IPS-NIHi11 (cell line): ENCODE results near the gene CRTC2.

Experiments used
- DNase-seq: peaks from one replicate; pipeline ENCODE4 v3.0.0; 2012; ENCODE audit warnings: mixed read lengths, low spot score

Gene CRTC2

DNA sequence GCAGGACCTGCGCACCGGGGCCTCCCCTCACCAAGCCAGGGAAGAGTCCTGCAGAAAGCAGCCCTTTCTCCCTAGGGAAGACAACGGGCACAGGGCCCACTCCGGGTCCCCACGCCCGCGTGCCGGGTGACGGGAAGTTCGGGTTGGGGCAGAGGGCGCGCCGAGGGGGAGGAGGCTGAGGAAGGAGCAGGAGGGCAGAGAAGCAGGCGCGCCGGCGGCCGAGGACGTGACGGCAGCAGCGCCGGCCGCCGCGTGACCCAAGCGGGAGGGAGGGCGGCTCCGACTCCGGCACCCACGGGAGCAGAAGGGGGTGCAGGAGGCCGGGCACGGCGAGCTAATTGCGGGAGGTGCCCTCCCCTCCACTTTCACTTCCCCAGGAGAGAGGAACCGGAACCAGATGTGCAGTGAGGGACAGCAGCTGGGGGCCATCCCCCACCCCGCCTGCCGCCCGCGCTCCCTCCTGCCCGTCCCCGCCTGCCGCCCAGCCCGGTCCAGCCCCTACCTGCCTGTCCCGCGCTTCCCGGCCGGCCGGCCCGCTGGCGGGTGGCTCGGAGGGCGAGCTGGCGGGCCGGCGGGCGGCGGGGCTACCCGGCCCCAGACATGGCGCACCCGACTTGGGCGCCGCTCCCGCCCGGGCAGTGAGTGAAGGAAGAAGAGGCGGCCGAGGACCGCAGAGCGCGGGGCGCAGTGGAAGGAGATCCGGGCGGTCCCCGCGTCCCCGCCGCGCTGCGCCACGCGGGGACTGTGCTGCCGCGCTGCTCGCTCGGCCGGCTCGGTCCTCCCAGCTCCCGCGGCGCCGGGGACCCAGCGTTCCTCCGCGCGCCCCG lies 12.4 kb downstream of the CRTC2 start:
- peak; percentile 84 for DNase-seq

DNA sequence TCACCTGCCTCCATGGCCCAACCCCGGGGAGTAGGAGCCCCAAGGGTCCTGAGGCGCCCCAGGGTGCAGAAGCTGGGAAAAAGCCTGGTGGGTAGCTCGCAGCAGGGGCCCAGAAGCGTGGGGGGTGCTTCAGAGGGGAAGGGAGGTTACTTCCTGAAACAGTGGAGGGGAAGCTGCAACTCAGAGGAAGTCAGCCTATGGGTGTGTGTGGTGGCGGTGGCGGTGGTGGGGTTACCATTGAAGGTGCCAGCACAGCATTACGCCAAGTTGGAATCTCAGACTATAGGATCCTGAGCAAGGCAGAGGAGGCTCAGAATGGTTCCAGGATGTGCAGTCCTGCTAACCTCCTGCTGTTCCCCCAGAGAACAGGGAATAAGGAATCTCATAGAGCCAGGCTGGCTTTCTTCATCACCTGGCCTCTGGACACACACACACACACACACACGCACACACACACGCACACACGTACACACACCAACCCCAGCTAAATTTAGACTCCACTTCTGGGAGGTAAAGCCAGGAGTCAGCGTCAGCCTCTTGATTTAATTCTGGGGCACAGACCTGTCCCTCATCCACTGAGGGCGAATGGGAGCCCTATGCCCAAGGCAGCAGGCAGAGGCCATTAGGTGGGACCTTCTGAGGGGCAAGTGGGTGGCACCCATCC lies 13.1 kb downstream of the CRTC2 start:
- DNase-seq = no peak

DNA sequence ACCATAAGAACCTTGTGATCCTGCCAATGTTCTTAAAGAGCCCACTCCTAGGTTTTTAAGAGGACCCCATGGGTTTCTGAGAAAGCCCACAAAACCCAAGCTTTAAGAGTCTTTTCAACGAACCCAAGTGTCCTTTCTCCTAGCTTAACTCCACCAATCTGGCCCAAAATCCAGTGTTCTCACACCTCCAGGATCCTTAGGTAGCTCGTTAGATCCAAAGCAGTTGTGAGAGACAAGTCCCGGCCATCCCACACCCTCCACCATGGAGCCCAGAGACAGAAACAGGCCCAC lies 13.6 kb downstream of the CRTC2 start:
- no peak for DNase-seq

DNA sequence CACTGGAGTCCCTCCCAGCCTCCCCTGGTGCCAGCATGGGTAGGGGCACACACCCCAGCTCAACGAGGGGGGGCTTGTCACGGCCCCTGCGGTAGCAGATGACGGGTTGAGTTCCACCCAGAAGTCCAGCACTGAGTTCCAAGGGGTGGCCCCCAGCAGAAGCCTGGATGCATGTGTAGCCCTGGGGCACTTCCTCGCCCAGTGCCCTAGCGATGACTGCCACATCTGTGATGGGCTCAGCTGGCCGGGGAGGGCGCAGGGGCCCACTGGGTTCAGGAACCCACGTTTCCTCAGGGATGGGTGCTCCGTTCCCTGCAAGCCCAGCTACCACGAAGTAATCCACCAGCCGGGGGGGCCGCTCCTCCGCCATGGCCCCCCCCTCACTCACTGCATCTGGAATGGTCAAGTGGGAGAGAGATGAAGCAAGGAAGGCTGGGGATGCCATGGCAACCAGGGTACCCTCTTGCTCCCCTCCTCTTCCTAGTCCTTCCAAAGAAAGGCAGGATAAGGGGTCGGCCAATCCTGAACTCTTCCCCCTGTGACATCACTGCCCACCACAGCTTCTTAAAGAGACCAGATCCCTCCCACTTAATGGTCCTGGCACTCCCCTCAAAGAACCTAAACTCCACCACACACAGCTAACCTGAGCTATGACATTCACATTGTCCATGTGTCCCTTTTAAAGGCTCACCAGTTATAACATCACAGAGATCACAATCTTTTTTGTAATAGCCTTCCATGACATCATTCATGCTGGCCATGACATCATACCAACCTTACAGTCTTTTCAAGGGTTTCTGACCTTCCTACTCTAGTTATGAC lies 14.2 kb downstream of the CRTC2 start:
- no peak for DNase-seq

DNA sequence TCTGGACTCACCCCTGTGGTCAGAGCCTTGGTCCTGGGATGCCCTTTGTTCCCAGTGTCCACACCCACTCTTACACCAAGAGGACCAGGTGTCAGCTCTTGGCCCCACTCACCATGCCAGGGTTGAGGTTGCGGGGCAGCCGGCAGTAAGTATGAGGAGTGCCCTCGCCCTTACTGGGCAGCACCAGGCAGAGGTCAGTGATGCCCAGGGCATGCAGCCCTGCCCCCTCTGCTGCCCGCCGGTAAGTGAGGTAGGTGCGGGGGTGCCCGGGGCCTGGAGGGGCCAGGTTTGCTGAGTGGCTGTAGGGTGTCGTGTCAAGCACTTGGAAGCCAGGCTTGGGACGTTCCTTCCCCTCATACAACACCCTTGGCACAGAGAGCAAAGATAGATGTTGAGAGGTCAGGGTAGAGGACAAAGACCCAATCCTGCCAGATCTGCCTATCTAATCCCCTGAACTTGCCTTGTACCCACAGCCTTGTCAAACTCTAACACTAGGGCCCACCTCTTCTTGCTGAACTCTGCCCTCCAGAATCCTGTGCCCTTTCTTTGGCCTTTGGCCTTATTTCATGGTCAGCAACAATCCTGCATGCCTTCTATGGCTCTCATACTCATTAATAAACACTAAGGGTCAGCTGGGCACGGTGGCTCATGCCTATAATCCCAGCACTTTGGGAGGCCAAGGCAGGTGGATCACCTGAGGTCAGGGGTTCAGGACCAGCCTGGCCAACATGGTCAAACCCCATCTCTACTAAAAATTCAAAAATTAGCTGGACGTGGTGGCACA lies 15.5 kb downstream of the CRTC2 start:
- DNase-seq = no peak

DNA sequence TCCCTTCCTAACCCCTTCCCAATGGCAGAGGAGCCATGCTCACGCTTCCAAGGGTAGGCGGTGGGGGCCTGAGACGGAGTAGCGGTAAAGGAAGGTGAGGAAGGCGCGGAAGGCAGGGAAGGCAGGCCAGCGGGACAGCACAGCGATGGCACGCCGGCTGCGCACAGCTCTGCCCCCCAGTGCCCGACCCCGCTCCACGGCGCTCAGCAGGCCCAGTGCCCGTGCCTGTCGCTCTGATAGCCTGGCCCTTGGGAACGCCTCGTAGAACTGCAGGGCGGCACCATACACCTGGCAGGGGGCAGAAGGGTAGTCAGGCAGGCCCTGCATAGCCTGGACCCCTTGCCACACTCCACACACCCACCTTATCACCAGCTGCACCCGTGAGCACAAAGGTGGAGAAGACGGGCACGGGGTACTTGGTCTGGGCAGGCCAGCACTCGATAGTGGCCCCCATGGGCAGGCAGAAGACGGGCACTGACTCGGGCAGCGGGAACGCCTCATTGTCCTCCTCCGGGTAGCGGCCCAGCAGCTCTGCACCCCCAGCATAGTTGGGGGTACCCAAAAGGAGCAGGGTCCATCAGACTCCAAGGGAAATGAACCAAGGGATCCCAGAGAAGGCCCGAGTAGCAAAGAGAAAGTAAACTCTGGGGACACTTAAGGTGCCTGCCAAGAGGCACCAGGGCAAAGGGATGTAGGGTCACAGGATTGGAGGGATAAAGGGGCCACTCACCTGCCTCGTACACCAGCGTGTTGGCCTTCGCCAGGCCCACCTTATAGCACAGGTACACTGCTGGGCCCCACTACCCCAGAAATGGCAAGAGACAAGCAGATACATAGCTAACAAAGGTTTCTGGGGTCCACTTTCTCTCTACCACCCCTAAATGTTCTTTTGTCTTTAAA lies 16.3 kb downstream of the CRTC2 start:
- no peak for DNase-seq

DNA sequence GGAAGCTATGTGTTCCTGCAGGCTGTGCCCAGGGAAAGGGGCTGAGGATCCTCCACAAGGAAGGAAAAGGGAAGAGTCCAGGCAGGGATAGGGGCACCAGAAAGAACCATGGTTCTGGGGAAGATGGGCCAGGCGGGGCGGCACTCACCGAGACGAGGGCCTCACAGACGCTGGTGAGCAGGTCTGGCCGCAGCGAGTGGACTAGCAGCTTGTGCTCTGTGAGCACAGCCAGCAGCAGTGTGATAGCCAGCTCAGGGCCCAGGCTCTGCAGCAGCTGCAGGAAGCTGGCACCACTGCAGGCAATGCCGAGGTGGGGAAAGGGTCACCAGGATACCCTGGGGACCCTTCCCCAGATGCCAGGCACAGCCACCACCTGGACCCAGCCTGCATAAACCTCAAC lies 17.7 kb downstream of the CRTC2 start:
- DNase-seq = no peak

DNA sequence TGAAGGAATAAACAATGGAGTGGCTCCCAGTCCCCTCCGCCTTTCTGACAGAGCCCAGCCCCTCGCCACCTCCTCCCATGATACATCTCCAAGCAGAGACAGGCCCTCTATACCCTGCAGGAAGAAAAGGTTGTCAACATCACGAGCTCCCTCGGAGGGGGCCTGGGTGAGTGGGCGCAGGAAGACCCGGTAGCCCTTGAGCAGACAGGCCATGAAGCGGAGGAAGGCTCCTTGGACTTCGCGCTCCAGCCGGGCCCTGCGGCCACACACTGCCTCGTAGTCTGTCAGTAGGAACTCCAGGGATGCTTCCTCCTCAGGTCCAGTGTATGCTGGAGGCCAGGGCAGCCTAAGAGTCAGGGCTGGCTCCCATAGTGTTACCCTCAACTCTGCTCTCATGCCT lies 18.9 kb downstream of the CRTC2 start:
- no peak for DNase-seq

DNA sequence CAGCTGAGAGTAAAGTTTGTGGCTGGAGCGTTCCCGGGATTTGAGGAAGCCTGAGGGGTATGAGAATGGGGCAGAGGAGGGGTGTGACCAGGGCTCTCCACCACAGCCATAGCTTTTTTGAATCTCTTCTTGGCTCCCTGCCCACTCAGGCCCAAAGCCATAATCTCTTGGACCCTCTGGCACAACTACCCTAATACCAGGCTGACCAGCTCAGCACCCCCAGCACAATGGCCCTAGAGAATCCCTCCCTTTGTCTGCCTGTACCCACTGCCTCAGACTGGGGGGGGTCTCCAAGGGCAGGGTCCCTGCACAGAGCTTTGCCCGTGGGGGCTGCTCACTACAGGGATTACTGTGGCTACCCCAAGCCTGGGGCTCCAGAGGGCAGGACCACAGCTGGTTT lies 19.4 kb downstream of the CRTC2 start:
- no peak for DNase-seq

DNA sequence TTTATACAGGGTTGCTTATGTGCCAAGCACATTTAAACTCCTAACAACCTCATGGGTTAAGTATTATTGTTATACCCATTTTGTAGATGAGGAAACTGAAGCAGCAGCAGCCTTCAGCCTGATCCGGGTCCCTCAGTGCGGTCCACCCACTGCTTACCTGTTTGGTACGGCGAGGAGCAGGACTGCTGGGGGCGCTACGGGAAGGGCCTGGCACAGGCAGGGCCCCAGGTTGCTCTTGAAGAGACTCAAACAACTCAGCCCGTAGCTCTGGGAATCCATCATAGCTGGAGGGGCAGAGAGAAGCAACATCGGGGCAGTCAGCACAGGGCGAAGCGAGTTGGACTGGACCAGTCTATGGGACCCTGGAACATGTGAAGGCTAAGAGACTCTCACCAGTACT lies 21.1 kb downstream of the CRTC2 start:
- DNase-seq = no peak

DNA sequence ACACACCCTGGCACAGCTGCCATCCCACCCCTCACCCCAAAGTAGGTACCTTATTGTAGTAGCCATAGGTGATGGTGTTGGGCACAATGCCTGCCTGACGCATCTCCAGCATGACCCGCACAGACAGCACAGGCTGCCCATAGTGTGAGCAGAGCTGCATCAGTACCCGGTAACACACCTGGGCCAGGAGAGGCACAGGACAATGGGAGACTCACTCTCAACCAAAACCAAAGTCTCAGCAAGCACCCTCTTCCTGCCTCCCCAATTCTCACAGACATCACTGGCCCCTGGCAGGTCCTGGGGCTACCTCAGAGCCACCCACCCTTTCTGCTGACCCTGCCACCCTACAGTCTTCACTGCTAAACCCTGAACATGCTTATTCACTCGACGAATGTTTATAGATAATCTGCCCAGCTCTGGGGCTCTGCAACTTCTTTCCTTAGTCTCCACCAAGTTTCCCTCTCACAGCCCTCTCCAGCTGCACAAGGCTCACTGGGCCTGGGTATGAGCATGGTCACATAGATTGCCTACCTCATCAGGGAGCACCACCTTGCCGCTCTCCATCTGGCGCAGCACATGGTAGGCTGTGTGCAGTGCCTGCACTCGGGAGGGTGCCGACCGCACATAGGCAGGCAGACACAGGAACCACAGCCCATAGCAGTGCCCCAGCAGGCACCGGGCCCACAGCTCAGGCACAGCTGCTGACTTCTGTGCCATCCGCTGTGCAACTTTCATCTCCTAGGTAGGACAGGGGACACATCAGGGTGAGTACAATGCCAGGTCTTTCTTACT lies 22.2 kb downstream of the CRTC2 start:
- DNase-seq = no peak

DNA sequence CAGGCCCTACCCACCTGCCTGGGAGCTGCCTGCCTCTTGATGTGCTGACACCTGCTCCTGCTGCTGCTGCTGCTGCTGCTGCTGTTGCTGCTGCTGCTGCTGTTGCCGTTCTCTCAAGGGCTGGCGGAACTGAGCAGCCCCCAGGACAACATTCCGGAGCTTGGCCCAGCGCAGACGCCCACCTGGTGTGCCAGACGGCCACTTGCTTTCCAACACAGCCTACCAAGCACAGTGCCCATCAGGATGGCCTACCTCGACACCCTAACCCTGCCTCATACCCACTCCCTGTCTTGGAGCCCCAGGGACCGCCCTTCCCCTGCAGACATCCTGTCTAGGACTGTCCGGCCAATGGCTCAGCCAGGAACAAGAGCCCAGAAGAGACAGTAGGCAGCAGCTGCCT lies 23.7 kb downstream of the CRTC2 start:
- DNase-seq = no peak

DNA sequence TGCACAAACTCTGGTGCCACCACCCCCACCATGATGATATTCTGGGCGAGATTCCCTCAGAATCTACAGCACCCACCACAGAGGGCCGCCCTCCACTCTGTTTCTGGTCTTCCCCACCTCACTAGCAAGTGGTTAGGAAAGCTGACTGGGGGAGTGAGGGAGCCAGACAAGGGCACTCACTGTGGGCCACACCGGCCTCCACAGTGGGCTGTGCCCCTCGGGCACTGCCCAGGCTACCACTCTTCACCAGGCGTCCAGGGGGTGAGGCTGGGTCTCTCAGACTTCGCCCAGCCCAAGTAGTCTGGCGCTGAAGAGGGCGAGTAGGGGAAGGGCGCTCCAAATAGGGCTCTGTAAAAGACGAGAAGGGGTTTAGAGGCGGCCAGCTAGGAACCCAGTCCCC lies 24.5 kb downstream of the CRTC2 start:
- no peak for DNase-seq

DNA sequence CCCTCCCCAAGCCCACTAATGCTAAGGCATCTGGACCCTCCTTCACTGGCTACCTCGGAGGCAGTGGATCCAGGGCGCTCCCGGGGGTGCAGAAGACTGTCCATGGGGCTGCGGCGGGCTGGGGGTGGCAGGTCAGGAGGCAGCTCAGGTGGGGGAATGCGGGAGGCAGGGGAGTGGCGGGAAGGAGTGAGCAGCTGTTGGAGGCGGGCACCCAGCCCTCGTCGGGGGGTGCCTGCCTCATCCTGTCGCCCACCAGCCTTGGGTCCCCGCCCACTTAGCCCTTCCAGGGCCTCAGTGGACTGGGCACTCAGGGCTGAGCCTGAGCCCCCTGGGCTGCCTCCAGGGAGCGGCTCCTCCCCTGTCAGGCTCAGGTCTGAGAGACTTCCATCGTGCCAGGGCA lies 25.0 kb downstream of the CRTC2 start:
- no peak for DNase-seq

DNA sequence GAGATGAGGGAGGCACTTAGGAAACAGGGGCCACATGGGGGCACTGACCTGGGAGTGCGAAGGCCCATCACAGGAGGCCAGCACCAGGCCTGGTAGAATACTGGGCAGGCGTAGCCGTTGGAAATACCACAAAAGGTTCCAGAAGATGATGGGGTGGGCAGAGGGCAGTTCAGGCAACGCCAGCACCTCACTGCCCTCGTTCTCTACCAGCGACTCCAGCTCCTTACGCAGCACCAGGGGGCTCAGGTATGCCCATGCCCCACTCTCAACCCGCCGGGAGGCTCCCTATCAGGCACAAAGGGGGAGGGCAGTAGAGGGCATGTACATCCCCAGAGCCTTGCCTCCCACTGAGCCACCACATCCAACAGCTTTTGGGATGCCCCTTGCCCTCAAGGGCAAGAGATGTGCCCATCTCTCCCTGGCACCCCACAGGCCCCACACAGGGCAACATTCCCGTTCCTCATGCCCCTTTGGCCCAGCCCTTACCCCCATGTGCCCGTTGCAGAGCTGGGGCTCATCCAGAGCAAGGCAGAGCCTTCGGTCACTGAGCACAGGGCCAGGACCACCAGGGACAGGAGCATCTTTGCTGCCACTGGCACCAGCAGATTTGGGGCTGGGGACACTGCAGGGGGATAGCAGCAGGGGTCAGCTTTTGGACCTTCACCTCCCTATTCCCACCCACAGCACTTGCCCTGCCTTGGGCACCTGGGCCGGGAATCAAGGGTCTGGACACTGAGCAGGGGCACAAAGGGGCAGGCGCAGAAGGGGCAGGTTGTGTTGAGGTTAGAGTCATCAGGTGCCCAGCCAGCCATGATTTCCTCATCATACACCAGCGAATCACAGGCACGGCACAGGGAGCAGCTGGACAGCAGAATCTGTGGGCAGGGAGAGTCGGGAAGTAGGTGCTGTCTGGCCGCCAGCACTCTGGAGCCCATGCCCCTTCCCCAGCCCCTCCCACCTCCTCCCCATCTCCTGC lies 26.0 kb downstream of the CRTC2 start:
- no peak for DNase-seq

DNA sequence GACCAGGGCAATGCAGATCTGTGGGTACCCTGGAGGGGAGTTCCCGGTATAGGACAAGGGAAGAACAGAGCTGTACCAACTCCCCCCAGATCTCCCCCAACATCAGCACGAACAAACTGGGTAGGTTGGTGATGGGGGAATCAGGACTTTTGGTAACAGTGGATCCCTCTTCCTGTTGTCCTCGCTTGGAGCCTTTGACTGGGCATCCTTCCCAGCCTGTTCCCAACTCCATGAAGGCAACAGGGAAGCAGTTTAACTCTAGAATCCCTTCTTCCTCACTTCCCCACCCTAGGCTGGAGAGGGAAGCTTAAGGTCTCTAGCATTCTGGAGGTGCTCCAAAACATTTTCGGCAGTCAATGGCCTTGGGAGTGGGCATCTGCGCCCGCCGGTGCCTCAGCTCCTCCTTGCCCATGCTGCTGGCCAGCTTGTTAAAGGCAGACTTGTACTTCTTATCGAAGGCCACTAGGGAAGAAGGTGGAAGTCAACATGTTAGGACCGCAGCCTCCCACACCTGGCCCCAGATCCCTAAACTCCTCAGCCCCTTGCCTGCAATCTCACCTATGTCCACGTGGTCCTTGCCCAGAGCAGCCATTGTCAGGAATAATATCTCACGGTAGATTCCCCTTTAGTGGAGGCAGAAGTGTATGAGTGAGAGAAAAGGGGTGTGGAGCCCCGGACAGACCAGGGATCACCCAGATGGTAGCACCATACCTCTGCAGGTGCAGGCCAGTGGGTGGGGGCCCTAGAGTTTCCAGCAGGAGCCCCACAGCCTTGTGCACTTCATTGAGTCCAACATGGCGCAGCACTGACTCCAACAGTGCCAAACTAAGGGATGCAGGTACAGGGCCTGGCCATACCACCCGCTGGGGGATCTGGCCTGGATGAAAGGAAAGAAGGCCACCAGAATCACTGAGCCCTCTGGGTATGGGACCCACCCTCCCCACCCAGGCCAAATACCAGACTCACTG lies 28.1 kb downstream of the CRTC2 start:
- DNase-seq = no peak

DNA sequence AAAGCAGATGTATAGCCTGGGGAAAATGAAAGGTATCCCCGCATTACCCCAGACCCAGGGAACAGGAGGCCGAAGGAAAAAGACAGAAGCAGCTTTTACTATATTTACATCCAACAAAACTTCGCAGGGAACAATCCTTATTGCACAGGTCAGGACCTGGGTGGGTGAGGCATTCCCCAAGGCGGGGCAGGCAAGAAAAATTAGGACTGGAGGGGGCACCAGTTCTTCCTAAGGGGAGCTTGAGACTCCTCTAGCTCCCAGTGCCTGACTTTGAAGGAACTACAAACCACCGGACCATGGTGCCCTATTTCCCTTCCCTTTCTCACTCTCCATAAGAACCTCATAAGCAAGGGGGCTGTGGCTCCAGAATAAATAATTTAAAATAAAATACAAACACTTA lies 29.0 kb downstream of the CRTC2 start:
- no peak for DNase-seq

DNA sequence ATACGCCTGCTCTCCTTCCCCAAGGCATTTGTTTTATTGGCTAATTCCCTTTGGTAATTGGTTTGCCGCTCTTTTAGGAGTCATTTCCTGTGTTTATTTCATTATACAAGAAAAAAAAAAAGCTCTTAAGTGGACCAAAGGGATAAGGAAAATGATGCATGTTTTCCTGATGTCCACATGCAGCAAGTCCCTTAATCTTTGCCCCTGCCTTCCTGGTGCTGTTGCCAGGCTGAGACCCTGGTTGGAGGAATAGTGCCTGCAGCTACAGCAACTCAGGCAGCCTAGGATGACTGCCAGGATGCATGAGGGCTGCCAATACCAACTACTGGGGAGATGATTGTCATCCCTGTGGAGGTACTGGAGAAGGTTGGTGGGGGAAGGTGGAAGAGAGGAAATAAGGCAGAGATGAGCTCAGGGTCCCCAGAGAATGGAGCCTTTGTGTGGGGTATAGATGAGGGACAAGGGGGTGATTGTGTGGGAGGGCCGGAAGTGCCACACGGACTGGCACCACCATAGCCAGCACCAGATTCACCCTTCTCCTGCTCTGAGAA lies 29.5 kb downstream of the CRTC2 start:
- DNase-seq = no peak
